ENCODE data around the gene MRPL55.

The MRPL55 gene

GRCh38 chr1:228079601-228080263, 29.4 kb downstream of the MRPL55 start:
- DNase-seq, result peak in 1 of 2 donors; percentile 62
- peaks cover 0 to 3% (median 0%) of the 10 kb centered on the region in 3 donors for H3K36me3 ChIP-seq

GRCh38 chr1:228079013-228079412, 30.1 kb downstream of the MRPL55 start:
- H3K9me3 ChIP-seq, result no peaks in the 10 kb centered on the region
- peak in 1 of 2 donors; percentile 55 for DNase-seq
- no peak overlapping the region for H3K27ac ChIP-seq
- no peaks in the 10 kb centered on the region for H3K27me3 ChIP-seq
- no peak overlapping the region for H3K4me3 ChIP-seq
- intact Hi-C loops (cut with DNase I; ENCODE audit: low total_unique reads), result no loop called here
- no peak for TF ChIP-seq CTCF (IDR thresholded peaks at IDR 0.05)
- H3K4me1 ChIP-seq, result peaks cover 0 to 20% (median 11%) of the 10 kb centered on the region in 4 donors
- H3K36me3 ChIP-seq, result peaks cover 0 to 3% (median 0%) of the 10 kb centered on the region in 3 donors

More at GRCh38 chr1:228079601-228080263, 29.4 kb downstream of the MRPL55 start:
- Histone ChIP-seq H3K9me3 (no peaks in the 10 kb centered on the region), H3K4me1 (peaks cover 0 to 27% (median 17%) of the 10 kb centered on the region in 4 donors), H3K27me3 (no peaks in the 10 kb centered on the region), H3K27ac (no peak overlapping the region), H3K4me3 (no peak overlapping the region)
- intact Hi-C loops (cut with DNase I; ENCODE audit: low total_unique reads), result loop anchor here (5.0 to 10.0 kb wide), 4 partner anchors 315 to 1425 kb away; partner anchors contain the start of genes JMJD4, NUP133, RNF187 and SNAP47
- TF ChIP-seq CTCF (IDR thresholded peaks at IDR 0.05), result no peak

- intact Hi-C loops (cut with DNase I; ENCODE audit: low total_unique reads), result no loop called here
Measured at GRCh38 chr1:228077565-228078330, 31.4 kb downstream of the MRPL55 start.

GRCh38 chr1:228076796-228077430, 32.2 kb downstream of the MRPL55 start:
- Histone ChIP-seq H3K36me3 (peaks cover 0 to 3% (median 0%) of the 10 kb centered on the region in 3 donors), H3K9me3 (no peaks in the 10 kb centered on the region), H3K4me3 (no peak overlapping the region), H3K27me3 (no peaks in the 10 kb centered on the region), H3K27ac (no peak overlapping the region), H3K4me1 (peaks cover 0 to 23% (median 11%) of the 10 kb centered on the region in 4 donors)
- no peak for TF ChIP-seq CTCF (IDR thresholded peaks at IDR 0.05)
- DNase-seq, result no peak
- intact Hi-C loops (cut with DNase I; ENCODE audit: low total_unique reads), result no loop called here

More at GRCh38 chr1:228077565-228078330, 31.4 kb downstream of the MRPL55 start:
- Histone ChIP-seq H3K27ac (no peak overlapping the region), H3K4me1 (peaks cover 0 to 24% (median 11%) of the 10 kb centered on the region in 4 donors), H3K9me3 (no peaks in the 10 kb centered on the region), H3K4me3 (no peak overlapping the region), H3K36me3 (peaks cover 0 to 3% (median 0%) of the 10 kb centered on the region in 3 donors), H3K27me3 (no peaks in the 10 kb centered on the region)
- no peak for TF ChIP-seq CTCF (IDR thresholded peaks at IDR 0.05)
- DNase-seq, result peak; percentile 16 to 49

- no peak overlapping the region for H3K4me3 ChIP-seq
- intact Hi-C loops (cut with DNase I; ENCODE audit: low total_unique reads), result no loop called here
- H3K9me3 ChIP-seq, result no peaks in the 10 kb centered on the region
- DNase-seq, result peak; percentile 13 to 39
- no peak overlapping the region for H3K27ac ChIP-seq
- peaks cover 0 to 6% of the 10 kb centered on the region in 2 donors for H3K27me3 ChIP-seq
- peaks cover 0 to 3% (median 0%) of the 10 kb centered on the region in 3 donors for H3K36me3 ChIP-seq
- no peak for TF ChIP-seq CTCF (IDR thresholded peaks at IDR 0.05)
- peaks cover 0 to 12% (median 1%) of the 10 kb centered on the region in 4 donors for H3K4me1 ChIP-seq
Measured at GRCh38 chr1:228075801-228076271, 33.3 kb downstream of the MRPL55 start.
